ENCODE results near the gene MN1.

GRCh38 chr22:27788500-27789288 lies 12.9 kb downstream of the MN1 start:
- TF ChIP-seq CTCF (IDR thresholded peaks at IDR 0.05; ENCODE audit: low read depth, low read length), result no peak
- TF ChIP-seq MAX (IDR thresholded peaks at IDR 0.05; ENCODE audit: low read depth, low read length), result no peak

Measured in NB4 (cell line).